Karpas-422 (cell line): ENCODE measurements around the gene PALS2. TPM values are rescaled to one million over a fixed set of nuclear protein-coding genes. Genes with fewer than 3 reads are reported as not detected.

Experiments
- DNase-seq: peaks from one replicate; pipeline ENCODE4 v3.0.0-alpha.2; 2015
- H2AFZ ChIP-seq: fragments of 200-600 bp; sonication (generic); 2 replicates; pipeline ENCODE4 v1.6.1; 2014; ENCODE audit warnings: antibody characterized with exemption, low read length, mixed read lengths
- H3K27ac ChIP-seq: fragments of 200-600 bp; sonication (generic); 2 replicates; pipeline ENCODE4 v1.5.1; 2014; ENCODE audit warnings: mild to moderate bottlenecking, low read length, moderate library complexity
- H3K27me3 ChIP-seq: fragments of 200-600 bp; sonication (generic); 2 replicates; pipeline ENCODE4 v1.6.1; 2014; ENCODE audit warnings: low read length, mixed read lengths
- H3K36me3 ChIP-seq: fragments of 200-600 bp; sonication (generic); 2 replicates; pipeline ENCODE4 v1.6.1; 2014; ENCODE audit warnings: low read length, mixed read lengths; ENCODE audit not compliant: insufficient read depth
- H3K4me1 ChIP-seq: fragments of 200-600 bp; sonication (generic); 2 replicates; pipeline ENCODE4 v1.6.1; 2014; ENCODE audit warnings: mild to moderate bottlenecking, low read length, mixed read lengths
- H3K4me2 ChIP-seq: fragments of 200-600 bp; sonication (generic); 2 replicates; pipeline ENCODE4 v1.6.1; 2014; ENCODE audit warnings: low read length, low read depth, mild to moderate bottlenecking; ENCODE audit not compliant: poor library complexity, severe bottlenecking
- H3K4me3 ChIP-seq: fragments of 200-600 bp; sonication (generic); 2 replicates; pipeline ENCODE4 v1.5.1; 2014; ENCODE audit warnings: mild to moderate bottlenecking, antibody characterized with exemption, low read length, mixed read lengths
- H3K79me2 ChIP-seq: fragments of 200-600 bp; sonication (generic); 2 replicates; pipeline ENCODE4 v1.6.1; 2014; ENCODE audit warnings: mild to moderate bottlenecking, low read length, mixed read lengths
- H3K9ac ChIP-seq: fragments of 200-600 bp; sonication (generic); 2 replicates; pipeline ENCODE4 v1.6.0; 2014; ENCODE audit warnings: low read length
- H3K9me2 ChIP-seq: fragments of 200-600 bp; sonication (generic), shearing (Covaris generic); replicated peaks from 2 replicates; pipeline ENCODE4 v1.6.0; 2014; ENCODE audit warnings: mild to moderate bottlenecking, low read length, moderate library complexity; ENCODE audit not compliant: insufficient read depth
- H3K9me3 ChIP-seq: fragments of 300-700, 200-600 bp; sonication (generic); 2 replicates; pipeline ENCODE4 v1.6.1; 2014; ENCODE audit warnings: low read length, mixed read lengths
- H4K20me1 ChIP-seq: fragments of 200-600 bp; sonication (generic); 2 replicates; pipeline ENCODE4 v1.6.1; 2014; ENCODE audit warnings: mild to moderate bottlenecking, antibody characterized with exemption, low read length, low read depth; ENCODE audit not compliant: insufficient read depth
- total RNA-seq: library from RNA; depleted of rRNA; stranded (reverse); fragments of >200 nt; shearing (Covaris generic); gene quantifications from 2 replicates; pipeline ENCODE4 v1.2.3, GENCODE V29; 2014; ENCODE audit warnings: low replicate concordance

PALS2 gene
- total RNA-seq, 1 experiment from 2014 or later, result 6.3 TPM

DNA sequence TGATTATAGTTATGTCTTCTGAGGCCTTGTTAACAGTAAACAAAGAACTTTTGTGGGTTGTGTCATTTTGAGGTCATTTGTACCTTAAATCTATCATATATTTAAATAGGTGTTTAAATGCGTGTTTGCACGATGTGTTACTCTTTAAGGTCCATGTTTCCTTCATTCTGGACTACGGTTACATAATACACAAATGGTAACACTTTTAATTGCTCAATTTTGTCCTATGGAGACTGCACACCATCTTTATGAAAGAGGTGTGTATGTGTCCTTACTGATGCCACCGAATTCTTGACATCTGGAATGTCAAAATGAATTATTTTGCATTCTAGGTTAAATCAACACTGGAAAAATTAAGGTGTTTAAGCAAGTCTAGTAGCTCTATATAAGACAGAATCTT, 1.7 kb downstream of the PALS2 start:
- peaks cover 35% of the 10 kb centered on the region for H4K20me1 ChIP-seq
- H3K9me2 ChIP-seq, result no peaks in the 10 kb centered on the region
- H3K9me3 ChIP-seq, result no peaks in the 10 kb centered on the region
- peak overlapping the region; percentile 83 for H3K4me3 ChIP-seq
- H3K4me1 ChIP-seq, result peaks cover 53% of the 10 kb centered on the region
- no peaks in the 10 kb centered on the region for H3K27me3 ChIP-seq
- peaks cover 15% of the 10 kb centered on the region; the same call in 1 of the 2 replicates for H3K79me2 ChIP-seq
- H3K9ac ChIP-seq, result 0 out of 2 replicates have a peak overlapping the region, but pooled peaks have one; percentile 74
- H3K4me2 ChIP-seq, result peak overlapping the region; percentile 96
- H3K27ac ChIP-seq, result no peak overlapping the region
- no peak for DNase-seq
- H2AFZ ChIP-seq, result no peak overlapping the region
- no peaks in the 10 kb centered on the region for H3K36me3 ChIP-seq

DNA sequence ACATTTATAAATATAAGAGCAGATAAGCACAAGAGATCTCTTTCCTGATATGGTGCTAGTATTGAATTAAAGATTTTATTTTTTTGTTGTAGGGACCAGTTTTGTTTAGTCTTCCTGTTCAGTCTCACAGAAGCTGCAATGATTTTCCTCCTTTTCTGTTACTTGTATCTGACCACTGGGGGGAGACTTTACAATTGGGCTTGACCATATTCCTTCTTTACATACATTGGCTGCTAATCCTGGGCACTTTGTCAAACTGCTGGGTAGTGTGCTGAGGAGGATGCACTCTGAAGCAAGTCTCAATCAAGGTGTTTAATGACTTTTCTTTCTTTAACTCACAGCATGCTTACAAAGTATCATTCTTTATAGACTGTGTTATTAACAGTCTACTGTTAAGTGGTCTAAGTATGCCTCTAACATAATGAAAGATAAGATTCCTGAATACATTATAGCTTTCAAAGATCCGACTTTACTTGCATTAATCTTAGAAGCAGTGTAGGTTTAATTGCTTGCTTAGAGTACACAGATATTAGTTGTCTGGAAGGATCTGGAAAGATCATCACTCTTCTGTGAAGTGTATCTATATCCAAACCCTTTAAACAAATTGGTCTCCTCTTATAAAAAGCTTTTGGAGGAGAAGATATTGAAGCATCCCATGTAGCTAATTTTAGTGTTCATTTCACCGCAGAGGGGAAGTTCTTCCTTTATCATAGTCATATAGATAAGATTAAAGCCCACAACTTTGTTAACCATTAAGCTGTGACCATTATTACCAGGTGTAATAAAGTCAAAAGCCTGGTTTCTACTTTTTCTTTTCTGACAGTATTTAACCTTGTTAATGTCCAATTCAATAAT, 3.1 kb downstream of the PALS2 start:
- no peak overlapping the region for H3K27ac ChIP-seq
- no peaks in the 10 kb centered on the region for H3K9me3 ChIP-seq
- H3K36me3 ChIP-seq, result no peaks in the 10 kb centered on the region
- no peak overlapping the region for H3K9ac ChIP-seq
- H3K27me3 ChIP-seq, result no peaks in the 10 kb centered on the region
- peak; percentile 81 for DNase-seq
- H3K4me2 ChIP-seq, result peak overlapping the region; percentile 25
- peaks cover 53% of the 10 kb centered on the region for H3K4me1 ChIP-seq
- peaks cover 23% of the 10 kb centered on the region; the same call in 1 of the 2 replicates for H3K79me2 ChIP-seq
- H2AFZ ChIP-seq, result no peak overlapping the region
- no peaks in the 10 kb centered on the region for H3K9me2 ChIP-seq
- H3K4me3 ChIP-seq, result no peak overlapping the region
- H4K20me1 ChIP-seq, result peaks cover 50% of the 10 kb centered on the region

DNA sequence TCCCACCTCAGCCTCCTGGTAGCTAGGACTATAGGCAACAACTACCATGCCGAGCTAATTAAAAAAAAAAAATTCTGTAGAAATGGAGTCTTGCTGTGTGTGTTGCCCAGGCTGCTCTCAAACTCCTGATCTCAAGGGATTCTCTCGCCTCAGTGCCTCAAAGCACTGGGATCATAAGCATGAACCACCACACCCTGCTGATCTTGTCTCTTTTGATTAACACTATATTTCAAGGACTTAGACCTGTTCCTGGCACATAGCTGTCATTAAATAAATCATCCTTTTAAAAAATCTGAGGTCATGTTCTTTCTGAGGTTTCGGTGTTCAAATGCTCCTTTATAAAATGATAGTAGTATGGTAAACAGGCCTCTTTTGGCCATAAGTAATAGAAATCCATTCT, 4.8 kb downstream of the PALS2 start:
- no peak overlapping the region for H3K4me3 ChIP-seq
- peaks cover 43% of the 10 kb centered on the region for H3K4me1 ChIP-seq
- DNase-seq, result no peak
- no peaks in the 10 kb centered on the region for H3K27me3 ChIP-seq
- H3K9ac ChIP-seq, result no peak overlapping the region
- H3K36me3 ChIP-seq, result no peaks in the 10 kb centered on the region
- no peaks in the 10 kb centered on the region for H3K9me2 ChIP-seq
- H3K9me3 ChIP-seq, result no peaks in the 10 kb centered on the region
- H4K20me1 ChIP-seq, result peaks cover 52% of the 10 kb centered on the region
- peaks cover 25% of the 10 kb centered on the region; the same call in 1 of the 2 replicates for H3K79me2 ChIP-seq
- no peak overlapping the region for H3K27ac ChIP-seq
- no peak overlapping the region for H2AFZ ChIP-seq
- H3K4me2 ChIP-seq, result no peak overlapping the region

DNA sequence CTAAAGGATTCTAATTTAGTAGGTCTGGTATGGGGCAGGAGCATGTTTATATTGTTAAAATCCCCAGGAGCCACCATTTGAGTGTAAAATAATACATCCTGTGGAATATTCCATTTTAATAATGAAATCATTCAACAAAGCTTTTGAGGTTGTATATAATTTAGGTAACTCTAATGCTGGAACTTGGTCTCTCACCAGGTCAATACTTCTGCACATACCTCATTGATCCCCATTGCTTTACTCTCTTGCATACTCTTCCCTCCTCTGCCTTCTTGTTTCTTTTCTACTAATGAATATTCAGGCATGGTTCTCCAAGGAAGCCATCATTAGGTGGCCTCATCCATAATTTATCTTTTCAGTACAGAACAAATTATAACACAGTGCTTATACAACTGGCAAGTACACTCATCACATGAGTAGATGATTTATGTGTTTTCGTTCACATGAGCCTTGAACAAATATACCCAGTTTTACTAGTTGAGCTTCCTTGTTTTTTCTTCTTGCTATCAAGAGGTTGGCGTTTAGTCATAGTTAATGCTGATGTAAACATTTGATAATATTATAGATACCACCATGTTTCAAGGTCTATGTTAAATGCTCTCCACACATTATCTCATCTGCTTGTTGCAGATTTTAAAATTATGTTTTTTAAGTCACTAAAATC, 7.2 kb downstream of the PALS2 start:
- Histone ChIP-seq H3K4me3 (no peak overlapping the region), H3K4me2 (no peak overlapping the region), H3K27ac (no peak overlapping the region), H3K79me2 (peaks cover 18% of the 10 kb centered on the region; the same call in 1 of the 2 replicates), H4K20me1 (peaks cover 48% of the 10 kb centered on the region), H2AFZ (no peak overlapping the region), H3K9me3 (no peaks in the 10 kb centered on the region), H3K4me1 (peaks cover 33% of the 10 kb centered on the region), H3K36me3 (no peaks in the 10 kb centered on the region), H3K9ac (no peak overlapping the region), H3K27me3 (no peaks in the 10 kb centered on the region), H3K9me2 (no peaks in the 10 kb centered on the region)
- DNase-seq, result no peak

DNA sequence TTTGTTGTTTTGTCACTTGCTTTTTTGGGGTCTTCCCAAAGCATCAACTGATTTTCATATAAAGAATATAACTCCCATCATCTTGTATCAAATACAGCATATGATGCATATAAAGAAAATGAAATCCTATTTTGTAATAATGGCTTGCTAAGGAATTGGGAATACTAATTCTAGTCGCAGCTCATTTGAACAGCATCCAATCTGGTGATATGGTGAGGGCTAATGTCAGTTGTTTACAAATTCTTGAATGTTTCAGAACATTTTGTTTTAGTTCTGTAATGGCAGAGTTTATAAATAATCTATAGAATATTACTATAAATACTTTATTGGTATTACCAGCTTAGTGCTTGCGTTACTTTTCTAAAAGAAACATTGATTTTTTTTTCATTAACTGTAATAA, 8.9 kb downstream of the PALS2 start:
- Histone ChIP-seq H4K20me1 (peaks cover 45% of the 10 kb centered on the region), H3K79me2 (peaks cover 17% of the 10 kb centered on the region; the same call in 1 of the 2 replicates), H3K36me3 (no peaks in the 10 kb centered on the region), H3K4me1 (peaks cover 19% of the 10 kb centered on the region), H3K4me3 (no peak overlapping the region), H3K9me2 (no peaks in the 10 kb centered on the region), H2AFZ (no peak overlapping the region), H3K27ac (no peak overlapping the region), H3K9me3 (no peaks in the 10 kb centered on the region), H3K9ac (no peak overlapping the region), H3K4me2 (no peak overlapping the region), H3K27me3 (no peaks in the 10 kb centered on the region)
- no peak for DNase-seq

DNA sequence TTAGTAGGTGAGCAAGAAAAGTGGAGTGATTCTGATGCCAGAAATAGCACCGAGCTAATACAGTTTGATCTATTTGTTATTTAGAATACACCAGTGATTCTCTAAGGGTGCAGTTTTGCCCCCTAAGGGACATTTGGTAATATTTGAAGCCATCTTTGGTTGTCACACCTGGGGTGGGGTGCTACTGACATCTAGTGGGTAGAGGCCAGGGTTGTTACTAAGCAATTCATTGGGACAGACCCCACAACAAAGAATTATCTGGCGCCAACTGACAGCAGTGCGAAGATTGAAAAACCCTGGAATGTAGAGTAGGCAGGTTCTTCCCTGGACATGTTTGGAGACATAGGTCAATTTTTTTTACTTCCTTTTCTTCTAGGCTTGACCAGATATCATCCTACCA, 14.6 kb downstream of the PALS2 start:
- H3K27ac ChIP-seq, result no peak overlapping the region
- peaks cover 38% of the 10 kb centered on the region for H4K20me1 ChIP-seq
- H3K79me2 ChIP-seq, result peaks cover 6% of the 10 kb centered on the region
- H3K4me1 ChIP-seq, result peaks cover 10% of the 10 kb centered on the region
- H3K9ac ChIP-seq, result 0 out of 2 replicates have a peak overlapping the region, but pooled peaks have one; percentile 35
- H3K27me3 ChIP-seq, result no peaks in the 10 kb centered on the region
- DNase-seq, result peak; percentile 82
- H2AFZ ChIP-seq, result no peak overlapping the region
- peak overlapping the region; percentile 44 for H3K4me2 ChIP-seq
- no peaks in the 10 kb centered on the region for H3K9me3 ChIP-seq
- no peak overlapping the region for H3K4me3 ChIP-seq
- no peaks in the 10 kb centered on the region for H3K9me2 ChIP-seq
- no peaks in the 10 kb centered on the region for H3K36me3 ChIP-seq

DNA sequence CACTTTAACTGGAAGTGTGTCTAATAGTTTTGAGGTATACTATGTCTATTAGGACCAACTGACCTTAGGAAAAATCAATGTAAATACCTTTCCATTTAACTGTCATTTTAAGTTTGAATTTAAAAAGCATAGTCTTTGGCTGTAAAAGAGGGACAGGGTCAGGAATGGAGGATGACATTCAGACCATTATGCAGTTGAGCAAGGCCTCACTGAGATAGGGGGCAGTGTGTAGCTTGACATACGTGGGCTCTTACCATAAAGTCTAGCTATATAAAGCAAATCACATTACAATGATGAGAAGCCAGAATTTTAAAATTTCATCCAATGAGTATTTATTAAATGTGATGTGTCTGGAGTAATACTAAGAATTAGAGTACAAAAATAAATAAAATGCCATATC, 17.9 kb downstream of the PALS2 start:
- Histone ChIP-seq H4K20me1 (peaks cover 53% of the 10 kb centered on the region), H3K9ac (no peak overlapping the region), H3K9me2 (no peaks in the 10 kb centered on the region), H2AFZ (no peak overlapping the region), H3K36me3 (no peaks in the 10 kb centered on the region), H3K27ac (no peak overlapping the region), H3K79me2 (peaks cover 6% of the 10 kb centered on the region), H3K9me3 (no peaks in the 10 kb centered on the region), H3K4me1 (peaks cover 10% of the 10 kb centered on the region), H3K4me3 (no peak overlapping the region), H3K4me2 (no peak overlapping the region), H3K27me3 (no peaks in the 10 kb centered on the region)
- no peak for DNase-seq

DNA sequence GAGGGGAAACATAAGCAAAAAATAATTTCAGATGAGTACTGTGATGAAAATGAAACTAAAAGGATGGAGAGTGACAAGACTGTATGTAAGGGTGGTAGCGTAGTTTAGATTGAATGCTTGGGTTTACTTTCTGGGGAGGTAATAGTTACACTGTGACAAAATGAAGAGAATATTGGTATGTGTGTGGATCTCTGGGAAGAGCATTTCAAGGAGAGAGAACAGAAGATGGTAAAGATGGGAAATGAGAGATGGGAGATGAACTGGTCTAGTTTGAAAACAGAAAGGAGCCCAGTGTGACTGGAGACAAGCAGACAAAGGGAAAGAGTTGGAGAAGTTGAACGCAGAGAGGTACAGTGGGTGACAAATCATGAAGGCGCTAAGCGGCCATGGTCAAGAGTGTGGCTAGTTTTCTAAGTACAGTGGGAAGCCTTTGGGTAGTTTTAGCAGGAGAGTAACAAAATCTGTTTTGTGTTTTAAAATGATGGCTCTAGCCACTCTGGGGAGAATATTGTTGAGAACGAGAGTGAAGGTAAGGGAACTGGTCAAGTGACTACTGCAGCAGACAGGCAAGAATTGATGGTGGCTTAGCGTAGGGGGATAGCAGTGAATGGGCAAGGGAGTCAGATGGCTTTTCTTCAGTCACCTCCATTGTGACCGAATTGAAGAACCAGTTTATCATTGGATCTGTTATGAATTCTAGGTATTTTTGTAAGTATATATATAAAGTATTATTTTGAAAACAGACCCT, 22.6 kb downstream of the PALS2 start:
- DNase-seq, result no peak
- H3K79me2 ChIP-seq, result peaks cover 2% of the 10 kb centered on the region; the same call in 1 of the 2 replicates
- H3K36me3 ChIP-seq, result no peaks in the 10 kb centered on the region
- peaks cover 54% of the 10 kb centered on the region for H4K20me1 ChIP-seq
- no peak overlapping the region for H3K4me2 ChIP-seq
- H3K4me1 ChIP-seq, result no peaks in the 10 kb centered on the region
- no peak overlapping the region for H3K9ac ChIP-seq
- H2AFZ ChIP-seq, result no peak overlapping the region
- H3K27ac ChIP-seq, result no peak overlapping the region
- H3K4me3 ChIP-seq, result no peak overlapping the region
- no peaks in the 10 kb centered on the region for H3K27me3 ChIP-seq
- H3K9me3 ChIP-seq, result no peaks in the 10 kb centered on the region
- no peaks in the 10 kb centered on the region for H3K9me2 ChIP-seq
